Activated T-helper 1 cell treated with anti-CD3 and anti-CD28 coated beads, Interleukin-12 subunit alpha, Interleukin-12 subunit beta, Interleukin-2, Interleukin-4 antibody, amounts not matched to agents 30 ng/mL and 10 ng/mL and 1 ng/mL, durations not matched to agents 14 hours and 24 hours and 36 hours (primary cell): ENCODE measurements around the gene UQCC2. TPM values are rescaled to one million over a fixed set of nuclear protein-coding genes. Genes with fewer than 3 reads are reported as not detected.

ENCODE experiments used
- total RNA-seq: library from RNA; stranded (reverse); gene quantifications from 2 replicates; pipeline ENCODE4 v1.2.3, GENCODE V29; 2022

The UQCC2 gene
- total RNA-seq, 1 donor from 2014 or later = 123 TPM

Other genes with a start within 250 kb of the UQCC2 start
- gene BAK1, start 131.4 kb downstream of the UQCC2 start, total RNA-seq = 67.0 and 67.9 TPM in 2 replicates
- gene ITPR3, start 90.4 kb downstream of the UQCC2 start, total RNA-seq = 42.7 and 42.9 TPM in 2 replicates
- not detected in 2 replicates for gene IP6K3, start 35.2 kb upstream of the UQCC2 start, total RNA-seq
- gene LEMD2, start 77.4 kb upstream of the UQCC2 start, total RNA-seq = 63.6 and 64.4 TPM in 2 replicates
- not detected in 2 replicates for gene MLN, start 92.3 kb upstream of the UQCC2 start, total RNA-seq